WTC11 (cell line): ENCODE data around the gene TAF7L. TPM values are rescaled to one million over a fixed set of nuclear protein-coding genes. Genes with fewer than 3 reads are reported as not detected.

Experiments used
- ATAC-seq: fragments of 200-7000 bp; cut with Tn5 transposase; 2 replicates; pipeline ENCODE4 v1.10.0; 2021; ENCODE audit warnings: mild to moderate bottlenecking, moderate library complexity
- CTCF ChIA-PET: fragments of 300-600 bp; sonication (Branson Sonifier 250); formaldehyde crosslinking; loops from one replicate; lab custom pipeline; 2021; ENCODE audit warnings: antibody characterized with exemption; lab: Charles Lee
- POLR2A ChIA-PET: fragments of 350-600 bp; sonication (Branson Sonifier 250); formaldehyde crosslinking; loops from one replicate; lab custom pipeline; 2021; ENCODE audit warnings: antibody characterized with exemption; lab: Charles Lee
- DNase-seq: peaks from one replicate; pipeline ENCODE4 v3.0.0; 2021; ENCODE audit warnings: low spot score
- H3K27ac Mint-ChIP-seq: 2 replicates; pipeline ENCODE4 v1.8.0; 2021; ENCODE audit warnings: mixed read lengths
- H3K27me3 Mint-ChIP-seq: 2 replicates; pipeline ENCODE4 v1.8.0; 2021; ENCODE audit warnings: low read depth, mild to moderate bottlenecking, moderate library complexity, mixed read lengths
- H3K36me3 Mint-ChIP-seq: 2 replicates; pipeline ENCODE4 v1.8.0; 2021; ENCODE audit warnings: mixed read lengths
- H3K4me1 Mint-ChIP-seq: 2 replicates; pipeline ENCODE4 v1.8.0; 2022; ENCODE audit warnings: mixed read lengths
- H3K4me3 Mint-ChIP-seq: 2 replicates; pipeline ENCODE4 v1.8.0; 2021; ENCODE audit warnings: mild to moderate bottlenecking, moderate library complexity, mixed read lengths
- H3K9me3 Mint-ChIP-seq: 2 replicates; pipeline ENCODE4 v1.8.0; 2021; ENCODE audit warnings: mixed read lengths
- CREM ChIP-seq: sonication (generic); formaldehyde crosslinking; IDR thresholded peaks from 2 replicates; pipeline ENCODE4 v1.8.1; 2022; ENCODE audit warnings: mild to moderate bottlenecking, missing genetic modification reagents, moderate library complexity
- ELF4 ChIP-seq: sonication (generic); formaldehyde crosslinking; IDR thresholded peaks from 2 replicates; pipeline ENCODE4 v1.8.1; 2022; ENCODE audit warnings: low read depth, mild to moderate bottlenecking, moderate library complexity, missing genetic modification reagents
- GRHL2 ChIP-seq: fragments of 250-450 bp; sonication (Bioruptor Pico); IDR thresholded peaks from 2 replicates; pipeline ENCODE4 v1.8.0; 2022; ENCODE audit warnings: mild to moderate bottlenecking, moderate library complexity; ENCODE audit not compliant: insufficient replicate concordance, severe bottlenecking
- IRF2 ChIP-seq: sonication (generic); formaldehyde crosslinking; IDR thresholded peaks from 2 replicates; pipeline ENCODE4 v1.8.0; 2022; ENCODE audit warnings: low read depth, missing genetic modification reagents, borderline replicate concordance
- MXD4 ChIP-seq: fragments of 250-450 bp; sonication (Bioruptor Pico); IDR thresholded peaks from 2 replicates; pipeline ENCODE4 v1.8.0; 2021; ENCODE audit warnings: mild to moderate bottlenecking, moderate library complexity, borderline replicate concordance
- MYBL2 ChIP-seq: sonication (generic); formaldehyde crosslinking; IDR thresholded peaks from 2 replicates; pipeline ENCODE4 v1.8.1; 2023; ENCODE audit warnings: mild to moderate bottlenecking, moderate library complexity, missing genetic modification reagents
- NR3C1 ChIP-seq: sonication (generic); formaldehyde crosslinking; conservative IDR thresholded peaks from 2 replicates; pipeline ENCODE4 v1.8.1; 2023; ENCODE audit warnings: low read depth, mild to moderate bottlenecking, missing genetic modification reagents
- RORB ChIP-seq: fragments of 250-450 bp; sonication (Bioruptor Pico); IDR thresholded peaks from 2 replicates; pipeline ENCODE4 v1.9.0; 2021; ENCODE audit warnings: mild to moderate bottlenecking
- ZNF121 ChIP-seq: sonication (generic); formaldehyde crosslinking; IDR thresholded peaks from 2 replicates; pipeline ENCODE4 v1.8.0; 2023; ENCODE audit warnings: missing genetic modification reagents
- ZNF138 ChIP-seq: sonication (generic); formaldehyde crosslinking; conservative IDR thresholded peaks from 2 replicates; pipeline ENCODE4 v1.8.1; 2022; ENCODE audit warnings: mild to moderate bottlenecking, moderate library complexity, missing genetic modification reagents
- ZNF219 ChIP-seq: sonication (generic); formaldehyde crosslinking; IDR thresholded peaks from 2 replicates; pipeline ENCODE4 v1.8.0; 2023; ENCODE audit warnings: missing genetic modification reagents, mild to moderate bottlenecking, borderline replicate concordance
- ZNF317 ChIP-seq: sonication (generic); formaldehyde crosslinking; IDR thresholded peaks from 2 replicates; pipeline ENCODE4 v1.8.1; 2023; ENCODE audit warnings: low read depth, mild to moderate bottlenecking, moderate library complexity, missing genetic modification reagents, borderline replicate concordance
- ZNF396 ChIP-seq: fragments of 250-450 bp; sonication (Bioruptor Pico); IDR thresholded peaks from 2 replicates; pipeline ENCODE4 v1.8.0; 2021; ENCODE audit warnings: mild to moderate bottlenecking, moderate library complexity, borderline replicate concordance
- ZNF416 ChIP-seq: fragments of 250-450 bp; sonication (Bioruptor Pico); IDR thresholded peaks from 2 replicates; pipeline ENCODE4 v1.9.0; 2021; ENCODE audit warnings: mild to moderate bottlenecking, inconsistent platforms
- ZNF671 ChIP-seq: fragments of 250-450 bp; sonication (Bioruptor Pico); IDR thresholded peaks from 2 replicates; pipeline ENCODE4 v1.8.0; 2021; ENCODE audit warnings: mild to moderate bottlenecking
- total RNA-seq: library from RNA; stranded (reverse); gene quantifications from 3 replicates; pipeline ENCODE4 v1.2.3, GENCODE V29; 2021
- TF ChIP-seq, protein P1 (sequence below): fragments of 250-450 bp; sonication (Bioruptor Pico); IDR thresholded peaks from 2 replicates; pipeline ENCODE4 v2.1.2; 2022; ENCODE audit warnings: mild to moderate bottlenecking, moderate library complexity
- TF ChIP-seq, protein P2 (sequence below): fragments of 250-450 bp; sonication (Bioruptor Pico); IDR thresholded peaks from 2 replicates; pipeline ENCODE4 v1.9.0; 2021; ENCODE audit warnings: mild to moderate bottlenecking
- TF ChIP-seq, protein P3 (sequence below): sonication (generic); formaldehyde crosslinking; IDR thresholded peaks from 2 replicates; pipeline ENCODE4 v1.8.0; 2023; ENCODE audit warnings: missing genetic modification reagents
- TF ChIP-seq, protein P4 (sequence below): sonication (generic); formaldehyde crosslinking; IDR thresholded peaks from 2 replicates; pipeline ENCODE4 v1.8.0; 2022; ENCODE audit warnings: mild to moderate bottlenecking, missing genetic modification reagents
- TF ChIP-seq, protein P5 (sequence below): sonication (generic); formaldehyde crosslinking; IDR thresholded peaks from 2 replicates; pipeline ENCODE4 v1.8.0; 2023; ENCODE audit warnings: mild to moderate bottlenecking, missing genetic modification reagents
- TF ChIP-seq, protein P6 (sequence below): sonication (generic); formaldehyde crosslinking; IDR thresholded peaks from 2 replicates; pipeline ENCODE4 v1.8.0; 2022; ENCODE audit warnings: missing genetic modification reagents

TAF7L gene
- total RNA-seq, 1 experiment from 2014 or later, result 0.17 TPM

DNA sequence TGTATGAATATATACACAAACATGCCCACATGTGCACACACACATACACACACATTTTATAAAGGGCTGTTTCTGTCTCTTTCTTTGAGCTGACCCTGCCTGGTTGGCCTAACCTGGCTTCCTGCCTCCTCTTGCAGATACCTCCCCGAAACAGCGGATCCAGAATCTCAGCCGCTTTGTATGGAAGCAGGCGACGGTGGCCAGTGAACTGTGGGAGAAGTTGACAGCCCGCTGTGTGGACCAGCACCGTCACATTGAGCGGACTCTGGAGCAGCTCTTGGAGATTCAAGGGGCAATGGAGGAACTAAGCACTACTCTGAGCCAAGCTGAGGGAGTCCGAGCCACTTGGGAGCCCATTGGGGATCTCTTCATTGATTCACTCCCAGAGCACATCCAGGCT lies 49.6 kb downstream of the TAF7L start:
- no peaks in the 10 kb centered on the region for H3K4me1 Mint-ChIP-seq

DNA sequence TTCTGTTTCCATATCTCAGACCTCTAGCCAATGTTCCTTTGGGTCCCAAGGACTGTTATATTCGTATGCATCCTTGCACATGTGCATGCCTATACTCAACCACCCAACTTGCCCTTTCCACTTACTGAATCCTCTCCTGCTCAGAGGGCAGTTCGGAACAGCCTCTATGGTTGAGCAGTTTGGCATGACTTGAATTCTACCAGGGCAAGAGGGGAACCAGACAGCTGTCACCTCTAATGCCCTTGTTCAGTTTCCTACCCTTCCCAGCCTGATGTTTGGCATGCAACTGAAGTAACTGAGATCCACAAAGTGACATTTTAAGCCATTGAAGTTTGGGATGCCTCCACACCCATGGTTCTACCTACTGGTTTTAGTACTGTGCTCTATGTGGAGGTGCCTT lies 54.1 kb downstream of the TAF7L start:
- H3K4me3 Mint-ChIP-seq, result no peak overlapping the region
- H3K9me3 Mint-ChIP-seq, result no peaks in the 10 kb centered on the region
- H3K27ac Mint-ChIP-seq, result no peak overlapping the region
- no peak for DNase-seq
- POLR2A ChIA-PET, result interaction anchor here (0.6 kb wide), 1 partner anchor 136 kb away, joined by 3 read pairs; no protein-coding TSS in a partner anchor
- CTCF ChIA-PET, result no interaction called here
- no peaks in the 10 kb centered on the region for H3K36me3 Mint-ChIP-seq
- H3K4me1 Mint-ChIP-seq, result peaks cover 7% of the 10 kb centered on the region
- H3K27me3 Mint-ChIP-seq, result no peaks in the 10 kb centered on the region
- ATAC-seq, result no peak
- TF ChIP-seq ELF4 (CRISPR knock-in tag), result no peak
- TF ChIP-seq, protein P1, sequence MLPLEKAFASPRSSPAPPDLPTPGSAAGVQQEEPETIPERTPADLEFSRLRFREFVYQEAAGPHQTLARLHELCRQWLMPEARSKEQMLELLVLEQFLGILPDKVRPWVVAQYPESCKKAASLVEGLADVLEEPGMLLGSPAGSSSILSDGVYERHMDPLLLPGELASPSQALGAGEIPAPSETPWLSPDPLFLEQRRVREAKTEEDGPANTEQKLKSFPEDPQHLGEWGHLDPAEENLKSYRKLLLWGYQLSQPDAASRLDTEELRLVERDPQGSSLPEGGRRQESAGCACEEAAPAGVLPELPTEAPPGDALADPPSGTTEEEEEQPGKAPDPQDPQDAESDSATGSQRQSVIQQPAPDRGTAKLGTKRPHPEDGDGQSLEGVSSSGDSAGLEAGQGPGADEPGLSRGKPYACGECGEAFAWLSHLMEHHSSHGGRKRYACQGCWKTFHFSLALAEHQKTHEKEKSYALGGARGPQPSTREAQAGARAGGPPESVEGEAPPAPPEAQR, result no peak
- no peak for TF ChIP-seq MXD4 (CRISPR knock-in tag)
- TF ChIP-seq ZNF138 (CRISPR knock-in tag), result no peak
- TF ChIP-seq, protein P2, sequence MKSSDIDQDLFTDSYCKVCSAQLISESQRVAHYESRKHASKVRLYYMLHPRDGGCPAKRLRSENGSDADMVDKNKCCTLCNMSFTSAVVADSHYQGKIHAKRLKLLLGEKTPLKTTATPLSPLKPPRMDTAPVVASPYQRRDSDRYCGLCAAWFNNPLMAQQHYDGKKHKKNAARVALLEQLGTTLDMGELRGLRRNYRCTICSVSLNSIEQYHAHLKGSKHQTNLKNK (CRISPR knock-in tag), result no peak
- no peak for TF ChIP-seq ZNF317 (CRISPR knock-in tag)
- TF ChIP-seq, protein P3, sequence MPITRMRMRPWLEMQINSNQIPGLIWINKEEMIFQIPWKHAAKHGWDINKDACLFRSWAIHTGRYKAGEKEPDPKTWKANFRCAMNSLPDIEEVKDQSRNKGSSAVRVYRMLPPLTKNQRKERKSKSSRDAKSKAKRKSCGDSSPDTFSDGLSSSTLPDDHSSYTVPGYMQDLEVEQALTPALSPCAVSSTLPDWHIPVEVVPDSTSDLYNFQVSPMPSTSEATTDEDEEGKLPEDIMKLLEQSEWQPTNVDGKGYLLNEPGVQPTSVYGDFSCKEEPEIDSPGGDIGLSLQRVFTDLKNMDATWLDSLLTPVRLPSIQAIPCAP (CRISPR knock-in tag), result no peak
- TF ChIP-seq, protein P4, sequence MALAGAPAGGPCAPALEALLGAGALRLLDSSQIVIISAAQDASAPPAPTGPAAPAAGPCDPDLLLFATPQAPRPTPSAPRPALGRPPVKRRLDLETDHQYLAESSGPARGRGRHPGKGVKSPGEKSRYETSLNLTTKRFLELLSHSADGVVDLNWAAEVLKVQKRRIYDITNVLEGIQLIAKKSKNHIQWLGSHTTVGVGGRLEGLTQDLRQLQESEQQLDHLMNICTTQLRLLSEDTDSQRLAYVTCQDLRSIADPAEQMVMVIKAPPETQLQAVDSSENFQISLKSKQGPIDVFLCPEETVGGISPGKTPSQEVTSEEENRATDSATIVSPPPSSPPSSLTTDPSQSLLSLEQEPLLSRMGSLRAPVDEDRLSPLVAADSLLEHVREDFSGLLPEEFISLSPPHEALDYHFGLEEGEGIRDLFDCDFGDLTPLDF (CRISPR knock-in tag), result no peak
- TF ChIP-seq ZNF396 (CRISPR knock-in tag), result no peak
- TF ChIP-seq RORB (CRISPR knock-in tag), result no peak
- no peak for TF ChIP-seq ZNF416
- TF ChIP-seq ZNF121 (CRISPR knock-in tag), result no peak

More for the DNA sequence above, 49.6 kb downstream of the TAF7L start:
- ATAC-seq (no peak), DNase-seq (no peak)
- H3K4me3 Mint-ChIP-seq, result no peak overlapping the region
- H3K27me3 Mint-ChIP-seq, result no peaks in the 10 kb centered on the region; the same call in 1 of the 2 replicates
- TF ChIP-seq ZNF396 (CRISPR knock-in tag) (no peak), ZNF219 (CRISPR knock-in tag) (no peak), CREM (CRISPR knock-in tag) (no peak), NR3C1 (no peak), MYBL2 (no peak), ZNF671 (CRISPR knock-in tag) (no peak), ELF4 (CRISPR knock-in tag) (no peak), ZNF138 (CRISPR knock-in tag) (no peak), GRHL2 (CRISPR knock-in tag) (no peak), IRF2 (CRISPR knock-in tag) (no peak)
- TF ChIP-seq, protein P5, sequence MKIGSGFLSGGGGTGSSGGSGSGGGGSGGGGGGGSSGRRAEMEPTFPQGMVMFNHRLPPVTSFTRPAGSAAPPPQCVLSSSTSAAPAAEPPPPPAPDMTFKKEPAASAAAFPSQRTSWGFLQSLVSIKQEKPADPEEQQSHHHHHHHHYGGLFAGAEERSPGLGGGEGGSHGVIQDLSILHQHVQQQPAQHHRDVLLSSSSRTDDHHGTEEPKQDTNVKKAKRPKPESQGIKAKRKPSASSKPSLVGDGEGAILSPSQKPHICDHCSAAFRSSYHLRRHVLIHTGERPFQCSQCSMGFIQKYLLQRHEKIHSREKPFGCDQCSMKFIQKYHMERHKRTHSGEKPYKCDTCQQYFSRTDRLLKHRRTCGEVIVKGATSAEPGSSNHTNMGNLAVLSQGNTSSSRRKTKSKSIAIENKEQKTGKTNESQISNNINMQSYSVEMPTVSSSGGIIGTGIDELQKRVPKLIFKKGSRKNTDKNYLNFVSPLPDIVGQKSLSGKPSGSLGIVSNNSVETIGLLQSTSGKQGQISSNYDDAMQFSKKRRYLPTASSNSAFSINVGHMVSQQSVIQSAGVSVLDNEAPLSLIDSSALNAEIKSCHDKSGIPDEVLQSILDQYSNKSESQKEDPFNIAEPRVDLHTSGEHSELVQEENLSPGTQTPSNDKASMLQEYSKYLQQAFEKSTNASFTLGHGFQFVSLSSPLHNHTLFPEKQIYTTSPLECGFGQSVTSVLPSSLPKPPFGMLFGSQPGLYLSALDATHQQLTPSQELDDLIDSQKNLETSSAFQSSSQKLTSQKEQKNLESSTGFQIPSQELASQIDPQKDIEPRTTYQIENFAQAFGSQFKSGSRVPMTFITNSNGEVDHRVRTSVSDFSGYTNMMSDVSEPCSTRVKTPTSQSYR, result no peak
- TF ChIP-seq, protein P6, sequence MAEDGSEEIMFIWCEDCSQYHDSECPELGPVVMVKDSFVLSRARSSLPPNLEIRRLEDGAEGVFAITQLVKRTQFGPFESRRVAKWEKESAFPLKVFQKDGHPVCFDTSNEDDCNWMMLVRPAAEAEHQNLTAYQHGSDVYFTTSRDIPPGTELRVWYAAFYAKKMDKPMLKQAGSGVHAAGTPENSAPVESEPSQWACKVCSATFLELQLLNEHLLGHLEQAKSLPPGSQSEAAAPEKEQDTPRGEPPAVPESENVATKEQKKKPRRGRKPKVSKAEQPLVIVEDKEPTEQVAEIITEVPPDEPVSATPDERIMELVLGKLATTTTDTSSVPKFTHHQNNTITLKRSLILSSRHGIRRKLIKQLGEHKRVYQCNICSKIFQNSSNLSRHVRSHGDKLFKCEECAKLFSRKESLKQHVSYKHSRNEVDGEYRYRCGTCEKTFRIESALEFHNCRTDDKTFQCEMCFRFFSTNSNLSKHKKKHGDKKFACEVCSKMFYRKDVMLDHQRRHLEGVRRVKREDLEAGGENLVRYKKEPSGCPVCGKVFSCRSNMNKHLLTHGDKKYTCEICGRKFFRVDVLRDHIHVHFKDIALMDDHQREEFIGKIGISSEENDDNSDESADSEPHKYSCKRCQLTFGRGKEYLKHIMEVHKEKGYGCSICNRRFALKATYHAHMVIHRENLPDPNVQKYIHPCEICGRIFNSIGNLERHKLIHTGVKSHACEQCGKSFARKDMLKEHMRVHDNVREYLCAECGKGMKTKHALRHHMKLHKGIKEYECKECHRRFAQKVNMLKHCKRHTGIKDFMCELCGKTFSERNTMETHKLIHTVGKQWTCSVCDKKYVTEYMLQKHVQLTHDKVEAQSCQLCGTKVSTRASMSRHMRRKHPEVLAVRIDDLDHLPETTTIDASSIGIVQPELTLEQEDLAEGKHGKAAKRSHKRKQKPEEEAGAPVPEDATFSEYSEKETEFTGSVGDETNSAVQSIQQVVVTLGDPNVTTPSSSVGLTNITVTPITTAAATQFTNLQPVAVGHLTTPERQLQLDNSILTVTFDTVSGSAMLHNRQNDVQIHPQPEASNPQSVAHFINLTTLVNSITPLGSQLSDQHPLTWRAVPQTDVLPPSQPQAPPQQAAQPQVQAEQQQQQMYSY (CRISPR knock-in tag), result no peak
- TF ChIP-seq, protein P3 (CRISPR knock-in tag), result no peak
- H3K9me3 Mint-ChIP-seq, result no peaks in the 10 kb centered on the region
- ChIA-PET POLR2A (no interaction called here), CTCF (no interaction called here)
- no peak overlapping the region for H3K27ac Mint-ChIP-seq
- H3K36me3 Mint-ChIP-seq, result no peaks in the 10 kb centered on the region
